ENCODE results near the gene GARNL3. TPM values are rescaled to one million over a fixed set of nuclear protein-coding genes. Genes with fewer than 3 reads are reported as not detected.

The GARNL3 gene
- total RNA-seq, 1 experiment from 2014 or later: 1.3 TPM

DNA sequence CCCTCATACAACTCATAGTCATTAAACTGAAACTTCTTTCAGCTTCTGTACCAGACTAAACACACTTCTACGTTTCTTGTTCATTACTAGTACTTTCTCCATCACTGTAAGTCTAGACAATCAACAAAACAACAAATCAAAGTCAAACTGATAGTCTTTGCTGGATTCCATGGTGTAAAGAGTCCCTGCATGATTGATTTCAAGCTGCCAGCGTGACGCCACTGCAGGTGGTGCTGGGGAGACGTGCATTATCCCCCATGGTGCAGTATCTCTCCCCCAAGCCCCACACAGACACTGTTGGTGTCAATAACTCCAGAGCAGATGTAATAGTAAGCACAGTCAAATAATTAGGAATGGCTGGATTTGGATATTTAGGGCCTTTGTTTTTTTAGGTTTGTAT lies 121.7 kb downstream of the GARNL3 start:
- no peak for DNase-seq (ENCODE audit: low read depth)

DNA sequence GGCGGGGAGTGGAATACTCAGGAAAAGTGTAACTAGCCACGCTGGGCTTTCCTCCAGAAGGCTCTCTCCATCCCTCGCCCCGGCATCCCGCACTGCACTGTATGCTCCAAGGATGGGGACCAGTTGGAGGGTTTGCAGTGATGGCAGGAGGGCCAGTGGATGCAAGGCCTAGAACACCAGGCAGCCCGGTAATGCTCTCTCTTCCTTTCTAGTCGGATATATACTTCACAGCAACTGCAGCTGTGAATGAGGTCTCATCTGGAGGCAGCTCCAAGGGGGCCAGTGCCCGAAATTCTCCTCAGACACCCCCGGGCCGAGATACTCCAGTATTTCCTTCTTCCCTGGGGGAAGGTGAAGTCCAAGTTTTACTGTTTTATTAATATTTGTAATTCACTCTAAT lies 122.4 kb downstream of the GARNL3 start:
- DNase-seq (ENCODE audit: low read depth): no peak

- peak; percentile 98 for DNase-seq (ENCODE audit: low read depth)
Observed at GRCh38 chr9:127388037-127388855, 123.7 kb downstream of the GARNL3 start.

- no peak for DNase-seq (ENCODE audit: low read depth)
Observed at GRCh38 chr9:127388856-127389238, 124.3 kb downstream of the GARNL3 start.

DNA sequence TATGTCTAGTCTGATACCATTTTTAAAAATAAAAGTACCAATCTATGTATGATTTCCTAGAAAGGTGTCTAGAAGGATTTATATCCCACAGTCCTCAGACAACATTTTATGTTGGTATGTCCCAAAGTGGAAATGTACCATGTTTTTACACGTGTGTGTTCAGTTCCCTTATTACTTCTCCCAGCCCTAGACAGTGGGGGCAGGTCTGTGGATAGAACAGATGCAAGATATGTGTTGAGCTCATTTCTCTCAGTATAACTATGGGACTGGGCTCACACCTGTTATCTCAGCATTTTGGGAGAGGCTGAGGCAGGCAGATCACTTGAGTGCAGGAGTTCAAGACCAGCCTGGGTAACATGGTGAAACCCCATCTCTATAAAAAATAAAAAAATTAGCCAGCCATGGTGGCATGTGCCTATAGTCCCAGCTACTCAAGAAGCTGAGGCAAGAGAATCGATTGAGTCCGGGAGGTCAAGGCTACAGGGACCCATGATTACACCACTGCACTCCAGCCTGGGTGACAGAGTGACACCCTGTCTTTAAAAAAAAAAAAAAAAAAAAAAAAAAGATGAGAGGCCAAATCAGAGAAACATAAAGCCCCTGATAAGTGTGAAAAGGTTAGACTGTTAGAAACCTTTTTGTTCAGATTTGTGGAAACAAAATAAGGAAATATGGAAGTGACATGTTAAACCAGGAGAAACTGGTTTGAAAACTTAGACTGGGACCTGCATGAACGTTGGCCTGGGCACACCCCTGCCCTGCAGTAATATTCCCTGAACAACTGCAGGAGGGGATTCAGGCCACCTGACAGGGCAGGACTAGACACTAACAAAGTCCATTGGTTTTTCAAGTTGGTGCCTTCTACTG lies 125.0 kb downstream of the GARNL3 start:
- no peak for DNase-seq (ENCODE audit: low read depth)

DNA sequence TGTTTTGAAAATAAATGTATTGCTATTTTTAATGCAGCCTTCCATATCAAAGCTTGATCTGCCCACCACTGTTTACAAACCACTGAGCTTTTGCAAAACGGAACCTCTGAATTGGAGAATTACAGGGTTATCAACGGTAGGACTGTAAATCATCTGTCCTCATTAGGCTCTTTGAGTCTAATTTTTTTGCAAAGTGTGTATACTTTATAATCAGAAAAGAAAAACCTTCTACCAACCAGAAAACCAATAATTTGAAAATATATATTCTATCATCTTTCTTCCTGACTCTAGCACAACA lies 125.6 kb downstream of the GARNL3 start:
- no peak for DNase-seq (ENCODE audit: low read depth)

GRCh38 chr9:127390563-127390962 lies 126.0 kb downstream of the GARNL3 start:
- no peak for DNase-seq (ENCODE audit: low read depth)

GRCh38 chr9:127392166-127392565 lies 127.6 kb downstream of the GARNL3 start:
- no peak for DNase-seq (ENCODE audit: low read depth)

- no peak for DNase-seq (ENCODE audit: low read depth)
Observed at GRCh38 chr9:127392976-127393375, 128.4 kb downstream of the GARNL3 start.

DNA sequence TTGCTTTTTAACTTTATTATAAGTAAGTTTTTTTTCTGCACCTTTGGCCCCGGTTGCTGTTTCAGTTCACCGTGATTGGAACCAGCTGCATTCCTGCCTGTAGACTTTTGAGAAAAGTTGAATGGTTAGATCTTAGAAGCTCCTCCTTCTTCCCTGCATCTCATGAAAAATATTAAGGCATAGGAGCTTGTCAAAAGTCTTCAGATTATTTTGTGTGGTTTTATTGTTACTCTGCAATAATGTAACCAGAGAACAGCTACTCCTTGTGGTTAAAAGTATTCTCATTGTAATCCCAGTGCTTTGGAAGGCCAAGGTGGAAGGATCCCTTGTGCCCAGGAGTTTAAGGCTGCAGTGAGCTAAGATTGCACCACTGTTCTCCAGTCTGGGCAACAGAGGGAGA lies 129.1 kb downstream of the GARNL3 start:
- peak; percentile 42 for DNase-seq (ENCODE audit: low read depth)

GRCh38 chr9:127395497-127396252 lies 131.1 kb downstream of the GARNL3 start:
- DNase-seq (ENCODE audit: low read depth): no peak

DNA sequence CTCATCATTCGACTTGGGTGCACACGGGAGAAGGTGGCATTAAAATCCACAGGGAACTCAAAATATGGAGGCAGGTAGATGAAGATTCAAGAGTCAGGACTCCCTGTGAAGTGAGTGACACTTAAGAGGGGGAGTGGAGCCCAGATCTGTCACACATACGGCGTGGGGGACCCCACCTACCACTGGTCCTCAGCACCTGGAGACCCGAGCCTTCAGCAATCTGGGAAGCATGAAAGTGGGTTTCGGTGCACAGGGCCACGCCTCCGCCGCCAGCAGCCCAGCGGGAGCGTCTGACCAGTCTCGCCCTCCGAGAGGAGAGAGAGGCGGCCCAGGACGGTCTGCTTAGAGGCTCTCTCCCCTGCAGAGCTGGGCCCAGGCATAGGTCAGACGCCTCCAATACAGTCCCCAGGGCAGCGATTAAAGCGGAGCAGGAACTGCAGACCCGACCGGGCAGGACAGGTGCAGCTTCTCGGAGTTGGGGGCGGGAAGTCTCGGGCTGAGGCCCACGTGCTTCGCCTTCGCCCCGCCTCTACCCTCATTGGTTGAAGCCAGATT lies 131.8 kb downstream of the GARNL3 start:
- no peak for DNase-seq (ENCODE audit: low read depth)

DNA sequence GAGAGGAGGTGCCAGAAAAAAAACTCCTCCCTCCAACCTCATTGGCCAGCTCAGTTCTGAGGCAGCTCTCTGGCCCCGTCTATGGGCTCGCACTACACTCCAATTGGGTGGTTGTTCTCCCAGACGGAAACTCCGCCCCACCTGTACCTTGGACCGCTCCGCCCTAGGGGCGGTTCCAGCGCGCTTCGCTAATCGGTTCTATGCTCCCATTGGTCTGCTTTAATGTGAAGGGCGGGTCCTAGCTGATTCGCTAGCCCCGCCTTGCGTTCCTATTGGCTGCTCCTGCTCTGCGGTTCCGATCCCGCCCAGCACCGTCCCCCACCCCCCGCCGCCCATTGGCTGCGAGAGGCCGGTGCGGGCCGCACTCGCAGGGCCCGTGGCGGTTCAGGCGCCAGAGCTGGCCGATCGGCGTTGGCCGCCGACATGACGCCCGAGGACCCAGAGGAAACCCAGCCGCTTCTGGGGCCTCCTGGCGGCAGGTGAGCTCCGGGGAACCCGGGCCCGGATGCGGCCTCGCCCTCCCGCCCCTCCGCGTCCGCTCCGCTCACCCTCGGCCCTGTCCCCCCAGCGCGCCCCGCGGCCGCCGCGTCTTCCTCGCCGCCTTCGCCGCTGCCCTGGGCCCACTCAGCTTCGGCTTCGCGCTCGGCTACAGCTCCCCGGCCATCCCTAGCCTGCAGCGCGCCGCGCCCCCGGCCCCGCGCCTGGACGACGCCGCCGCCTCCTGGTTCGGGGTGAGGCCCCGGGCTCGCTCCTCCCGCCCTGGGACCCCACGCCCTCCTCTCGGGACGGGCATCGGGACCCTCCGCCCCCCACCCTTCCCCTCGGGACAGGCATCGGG lies 132.5 kb downstream of the GARNL3 start, which contains the start of gene SLC2A8:
Gene SLC2A8, plus strand, starts transcription at position 362 of the 838 bp plus-strand sequence. Its CDS starts 62 bp downstream, at position 424.
- DNase-seq (ENCODE audit: low read depth): peak; percentile 99

GRCh38 chr9:127397646-127398274 lies 133.2 kb downstream of the GARNL3 start:
- peak; percentile 29 for DNase-seq (ENCODE audit: low read depth)

- no peak for DNase-seq (ENCODE audit: low read depth)
Observed at GRCh38 chr9:127398275-127398647, 133.7 kb downstream of the GARNL3 start.

DNA sequence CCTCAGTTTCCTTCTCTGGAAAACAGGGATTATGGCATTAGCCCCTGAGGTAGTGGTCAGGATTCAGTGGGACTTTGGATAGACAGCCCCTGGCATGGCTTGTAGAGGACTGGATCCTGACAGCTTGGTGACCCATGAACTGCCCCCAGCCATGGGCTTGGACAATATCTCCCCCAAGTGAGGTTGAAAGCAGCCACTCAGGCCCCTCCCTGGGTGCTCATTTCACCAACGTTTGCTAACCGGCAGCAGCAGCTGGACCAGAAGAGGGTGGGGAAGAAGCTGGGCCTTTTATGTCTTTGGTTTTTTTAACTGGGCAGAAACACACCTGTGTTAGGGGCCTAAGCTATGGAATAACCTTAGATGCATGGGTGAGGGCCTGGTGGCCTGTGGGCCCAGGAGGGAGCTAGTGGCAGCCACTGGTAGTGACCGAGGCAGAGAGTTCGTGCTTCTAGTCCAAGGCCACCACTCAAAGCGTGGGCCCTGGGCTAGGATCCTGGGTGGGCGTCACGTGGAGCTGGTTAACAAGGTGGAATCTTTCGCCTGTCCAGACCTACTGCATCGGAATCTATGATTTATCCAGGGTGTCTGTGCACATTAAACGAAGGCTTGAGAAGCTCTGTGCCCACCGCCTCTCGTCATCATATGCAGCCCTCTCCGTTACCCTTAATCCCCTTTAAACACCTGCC lies 134.3 kb downstream of the GARNL3 start:
- no peak for DNase-seq (ENCODE audit: low read depth)

DNA sequence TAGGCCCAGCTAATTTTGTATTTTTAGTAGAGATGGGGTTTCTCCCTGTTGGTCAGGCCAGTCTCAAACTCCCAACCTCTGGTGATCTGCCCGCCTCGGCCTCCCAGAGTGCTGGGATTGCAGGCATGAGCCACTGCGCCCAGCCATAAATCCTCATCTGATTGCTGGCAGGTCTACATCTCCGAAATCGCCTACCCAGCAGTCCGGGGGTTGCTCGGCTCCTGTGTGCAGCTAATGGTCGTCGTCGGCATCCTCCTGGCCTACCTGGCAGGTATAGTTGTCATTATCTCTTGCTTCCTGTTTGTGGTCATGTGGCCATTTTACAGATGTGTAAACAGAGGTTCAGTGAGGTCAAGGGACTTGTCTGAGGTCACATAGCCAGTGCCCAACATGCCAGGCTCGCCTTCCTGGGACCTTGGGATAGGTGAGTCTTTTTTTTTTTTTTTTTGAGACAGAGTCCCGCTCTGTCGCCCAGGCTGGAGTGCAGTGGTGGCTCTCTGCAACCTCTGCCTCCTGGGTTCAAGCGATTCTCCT lies 135.2 kb downstream of the GARNL3 start:
- DNase-seq (ENCODE audit: low read depth): no peak

DNA sequence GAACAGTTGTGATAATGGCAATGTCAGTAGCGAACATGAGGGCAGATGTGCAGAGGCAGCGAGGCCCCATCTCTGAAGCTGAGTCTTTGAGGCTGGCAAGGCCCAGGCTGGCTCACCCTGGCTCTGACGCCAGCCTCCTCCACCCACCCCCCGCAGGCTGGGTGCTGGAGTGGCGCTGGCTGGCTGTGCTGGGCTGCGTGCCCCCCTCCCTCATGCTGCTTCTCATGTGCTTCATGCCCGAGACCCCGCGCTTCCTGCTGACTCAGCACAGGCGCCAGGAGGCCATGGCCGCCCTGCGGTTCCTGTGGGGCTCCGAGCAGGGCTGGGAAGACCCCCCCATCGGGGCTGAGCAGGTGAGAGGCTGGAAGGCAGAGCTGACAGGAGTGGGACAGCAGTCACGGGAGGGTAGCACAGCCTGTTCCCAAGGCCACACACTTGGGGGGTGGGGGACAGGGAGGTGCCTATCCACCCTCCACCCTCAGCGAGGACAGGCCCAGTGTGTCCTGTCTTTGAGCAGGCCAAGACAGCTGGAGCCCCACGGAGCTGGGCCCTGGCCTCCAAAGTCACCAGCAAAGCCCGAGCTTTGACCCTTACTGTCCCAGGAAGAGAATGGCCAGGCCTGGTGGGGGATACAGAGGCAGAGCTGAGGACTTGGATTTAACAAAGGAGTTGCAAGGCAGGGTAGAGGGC lies 138.0 kb downstream of the GARNL3 start:
- no peak for DNase-seq (ENCODE audit: low read depth)
